Left hindlimb (tissue), 1 donor: Measurements from ENCODE around the gene LIX1.
"Not testable (repeated sequence)": the region's sequence is repeated elsewhere in the genome, so short reads cannot be mapped to it uniquely, and the experiment has no call there.

Experiments used
- DNase-seq: peaks from one replicate; pipeline ENCODE4 v3.0.0-alpha.2; 2018

Gene LIX1

DNA sequence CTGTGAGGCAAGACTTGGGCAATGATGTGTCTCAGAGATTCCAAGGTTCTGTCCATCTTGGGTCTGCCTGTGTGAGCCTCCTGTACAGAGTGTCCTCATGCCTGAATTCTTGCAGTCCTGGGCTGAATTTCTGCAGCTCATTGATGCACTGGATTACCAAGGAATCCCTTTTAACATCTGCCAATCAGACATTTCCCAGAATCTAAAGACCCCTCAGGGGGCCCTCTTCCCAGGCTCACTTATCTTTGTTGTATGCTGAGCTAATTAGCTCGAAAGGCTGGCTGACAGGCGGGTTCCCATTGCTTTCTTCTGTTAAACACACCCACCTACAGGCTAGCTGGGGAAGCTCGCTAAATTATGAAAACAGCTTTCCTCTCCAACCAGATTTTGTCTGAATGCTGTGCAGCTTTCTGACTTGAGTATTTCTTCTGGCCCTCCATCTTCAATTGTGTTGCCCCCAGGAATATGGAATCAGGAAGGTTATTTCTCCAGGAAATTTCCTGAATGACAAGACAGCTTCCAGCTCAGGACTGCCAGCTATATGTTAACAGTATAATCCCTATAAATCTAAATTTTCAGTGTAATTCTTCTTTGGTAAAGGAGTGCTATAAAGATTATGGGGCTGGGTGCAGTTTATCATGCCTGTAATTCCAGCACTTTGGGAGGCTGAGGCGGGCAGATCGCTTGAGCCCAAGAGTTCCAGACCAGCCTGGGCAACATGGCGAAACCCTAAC is at the start of gene LIX1:
TSS of gene LIX1 (minus strand) at position 91 of the 734 bp plus-strand sequence. CDS start at position 56, 35 bp downstream.
- DNase-seq, result peak; percentile 68

DNA sequence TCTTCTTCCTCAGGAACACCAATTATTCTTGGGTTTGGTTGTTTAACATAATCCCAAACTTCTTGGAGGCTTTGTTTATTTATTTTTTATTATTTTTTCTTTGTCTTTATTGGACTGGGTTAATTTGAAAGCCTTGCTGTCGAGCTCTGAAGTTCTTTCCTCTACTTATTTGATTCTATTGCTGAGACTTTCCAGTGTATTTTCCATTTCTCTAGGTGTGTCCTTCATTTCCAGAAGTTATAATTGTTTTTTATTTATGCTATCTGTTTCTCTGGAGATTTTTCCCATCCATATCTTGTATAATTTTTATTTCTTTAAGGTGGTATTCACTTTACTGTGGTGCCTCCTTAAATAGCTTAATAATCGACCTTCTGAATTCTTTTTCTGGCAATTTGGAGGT is 49.5 kb upstream of the LIX1 start:
- no peak for DNase-seq

DNA sequence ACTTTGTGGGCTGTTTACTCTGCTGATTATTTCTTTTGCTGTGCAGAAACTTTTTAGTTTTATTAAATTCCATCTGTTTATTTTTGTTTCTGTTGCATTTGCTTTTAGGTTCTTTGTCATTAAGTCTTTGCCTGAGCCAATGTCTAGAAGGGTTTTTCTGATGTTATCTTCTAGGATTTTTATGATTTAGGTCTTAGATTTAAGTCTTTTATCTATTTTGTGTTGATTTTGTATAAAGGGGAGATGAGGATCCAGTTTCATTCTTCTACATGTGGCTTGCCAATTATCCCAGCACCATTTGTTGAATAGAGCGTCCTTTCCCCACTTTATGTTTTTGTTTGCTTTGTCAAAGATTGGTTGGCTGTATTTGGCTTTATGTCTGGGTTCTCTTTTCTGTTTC is 47.1 kb upstream of the LIX1 start:
- not testable (repeated sequence) for DNase-seq

DNA sequence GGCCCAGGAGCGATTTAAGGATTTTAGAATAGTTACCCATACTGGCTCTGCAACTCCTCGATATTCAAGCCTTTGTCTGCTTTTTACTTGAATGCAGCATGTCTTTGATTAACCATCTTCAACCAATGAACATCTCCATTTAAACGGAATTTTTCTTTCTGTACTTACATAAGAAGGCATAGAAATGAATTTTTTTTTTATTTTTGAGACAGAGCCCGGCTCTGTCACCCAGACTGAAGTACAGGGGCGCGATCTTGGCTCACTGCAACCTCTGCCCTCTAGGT is 41.5 kb upstream of the LIX1 start:
- no peak for DNase-seq

DNA sequence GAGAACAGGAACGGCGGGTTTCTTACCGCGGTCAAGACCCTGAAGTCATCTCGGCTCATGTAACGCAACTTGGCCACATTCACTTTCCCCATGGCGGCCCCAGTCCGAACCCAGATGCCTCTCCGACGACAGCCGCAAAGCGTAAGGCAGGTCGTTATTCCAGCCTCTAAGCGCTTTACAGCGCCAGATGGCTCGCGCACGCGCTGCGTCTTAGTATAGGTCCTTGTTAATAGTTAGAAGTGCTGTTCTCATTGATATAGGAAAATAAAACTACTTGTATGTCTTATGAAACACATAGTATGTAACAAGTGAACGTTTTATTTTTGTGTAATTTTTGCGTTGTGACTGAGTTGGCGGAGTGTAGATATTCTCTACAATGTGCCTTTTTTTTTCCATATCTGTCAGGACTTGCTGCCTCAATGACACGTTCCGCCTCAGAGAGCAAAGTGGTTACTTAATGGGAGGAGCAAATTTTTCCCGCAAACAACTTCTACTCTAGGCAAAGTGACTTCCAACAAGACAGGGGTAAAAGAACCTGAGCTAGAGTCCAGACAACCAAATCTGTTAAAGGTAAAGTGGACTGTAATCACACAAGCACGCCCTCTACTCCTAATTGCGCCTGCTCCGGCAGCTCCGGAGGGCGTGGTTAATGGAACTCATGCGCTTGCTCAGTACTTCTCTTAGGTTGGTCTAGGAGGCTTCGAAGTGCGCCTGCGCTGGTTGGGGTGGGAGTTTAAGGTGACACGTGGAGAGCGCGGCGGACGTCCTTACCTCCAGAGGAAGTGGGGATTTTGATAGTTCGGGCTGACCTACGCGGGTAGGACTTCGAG is 40.9 kb upstream of the LIX1 start, which contains the start of gene RIOK2:
TSS of gene RIOK2 (minus strand) at position 148 of the 830 bp plus-strand sequence. CDS start at position 92, 56 bp downstream.
- DNase-seq, result peak; percentile 95

DNA sequence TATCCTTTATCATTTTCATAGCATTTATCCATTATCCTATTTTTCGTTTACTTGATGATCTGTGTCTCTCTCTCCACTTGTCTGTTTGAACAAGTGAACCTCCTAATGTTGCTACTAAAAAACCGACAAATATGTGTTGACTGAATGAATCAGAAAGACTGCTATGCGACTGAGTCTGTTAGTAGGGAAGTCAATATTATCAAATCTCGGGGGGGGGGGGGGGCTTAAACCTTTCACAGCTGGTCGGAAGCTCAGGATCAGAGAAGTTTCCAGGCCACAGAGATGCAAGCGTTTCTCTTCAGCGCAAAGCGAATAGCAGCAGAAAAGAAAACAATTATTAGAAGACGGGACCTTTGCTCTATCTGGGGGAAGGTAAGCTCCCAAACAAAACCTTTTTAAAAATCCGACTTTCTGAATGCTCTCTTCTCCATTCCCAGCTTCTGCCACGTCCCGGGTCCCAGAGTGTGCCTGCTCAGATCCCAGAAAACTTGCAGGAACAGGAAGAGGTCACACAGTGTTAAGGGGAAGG is 40.2 kb upstream of the LIX1 start:
- no peak for DNase-seq

DNA sequence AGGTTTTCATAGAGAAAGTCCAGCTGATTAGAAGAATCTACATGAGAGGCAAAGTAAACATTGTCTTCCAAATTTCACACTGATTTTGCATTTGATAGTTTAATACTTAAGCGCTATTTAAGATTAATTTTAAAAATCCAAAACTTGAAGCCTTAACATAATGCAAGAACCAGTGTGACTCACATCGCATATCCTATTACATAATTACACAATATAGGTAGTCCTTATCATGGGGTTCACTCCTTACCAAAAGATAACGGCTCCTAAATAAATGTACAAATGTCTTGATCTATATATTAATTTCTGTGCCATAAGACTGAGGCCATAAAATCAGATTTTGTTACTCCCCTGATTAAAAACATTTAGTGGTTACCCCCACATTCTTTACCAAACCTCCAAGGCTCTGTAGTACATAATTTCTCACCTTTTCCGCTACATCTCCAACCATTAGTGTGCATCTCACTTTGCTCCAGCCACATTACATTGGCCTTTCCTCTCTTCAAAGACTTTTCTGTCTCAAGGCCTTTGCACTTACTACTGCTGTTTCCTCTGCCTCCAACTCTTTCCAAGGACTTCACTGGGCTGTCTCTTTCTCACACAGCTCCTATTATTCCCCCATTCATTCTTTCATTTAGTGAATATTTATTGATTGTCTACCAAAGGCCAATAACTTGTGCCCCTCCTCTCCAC is 39.6 kb upstream of the LIX1 start:
- no peak for DNase-seq

DNA sequence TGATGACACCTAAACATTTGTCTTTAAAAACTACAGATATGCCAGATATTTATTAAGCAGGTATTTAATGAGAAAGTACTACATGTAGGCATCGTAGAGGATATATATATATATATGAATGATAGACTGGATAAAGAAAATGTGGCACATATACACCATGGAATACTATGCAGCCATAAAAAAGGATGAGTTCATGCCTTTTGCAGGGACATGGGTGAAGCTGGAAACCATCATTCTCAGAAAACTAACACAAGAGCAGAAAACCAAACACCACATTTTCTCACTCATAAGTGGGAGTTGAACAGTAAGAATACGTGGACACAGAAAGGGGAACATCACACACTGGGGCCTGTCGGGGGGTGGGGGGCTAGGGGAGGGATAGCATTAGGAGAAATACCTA is 37.0 kb upstream of the LIX1 start:
- not testable (repeated sequence) for DNase-seq

DNA sequence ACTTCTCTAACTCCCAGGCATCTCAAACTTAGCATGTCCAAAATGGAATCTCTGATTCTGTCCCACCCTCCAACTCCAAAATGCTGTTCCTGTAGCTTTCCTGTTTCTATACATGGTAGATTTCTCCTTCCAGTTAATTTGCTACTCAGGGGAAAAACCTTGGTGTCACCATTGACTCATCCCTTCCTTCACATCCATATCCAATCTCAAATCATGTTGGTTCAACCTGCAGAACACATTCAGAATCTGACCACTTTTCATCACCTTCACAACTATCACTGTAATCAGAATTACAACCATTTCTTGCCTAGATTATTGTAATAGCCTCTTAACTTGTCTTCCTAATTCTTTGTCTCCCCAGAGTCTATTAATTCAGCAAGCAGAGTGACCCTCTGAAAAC is 29.8 kb upstream of the LIX1 start:
- DNase-seq, result no peak

DNA sequence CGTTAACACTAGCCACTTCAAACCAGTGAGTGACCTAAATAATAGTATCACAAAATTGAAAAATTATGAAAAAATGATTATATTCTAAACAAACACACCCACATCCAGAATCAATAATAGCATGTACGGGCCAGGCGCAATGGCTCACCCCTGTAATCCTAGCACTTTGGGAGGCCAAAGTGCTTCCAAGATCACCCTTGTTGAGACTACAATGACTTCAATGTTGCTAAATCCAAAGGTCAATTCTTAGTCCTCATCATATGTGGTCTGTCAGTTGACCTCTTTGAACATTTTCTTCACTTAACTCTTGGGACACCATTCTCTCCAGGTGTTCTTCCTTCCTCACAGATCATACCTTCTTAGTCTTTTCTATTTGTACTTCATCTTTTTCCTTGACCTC is 29.3 kb upstream of the LIX1 start:
- DNase-seq, result no peak

DNA sequence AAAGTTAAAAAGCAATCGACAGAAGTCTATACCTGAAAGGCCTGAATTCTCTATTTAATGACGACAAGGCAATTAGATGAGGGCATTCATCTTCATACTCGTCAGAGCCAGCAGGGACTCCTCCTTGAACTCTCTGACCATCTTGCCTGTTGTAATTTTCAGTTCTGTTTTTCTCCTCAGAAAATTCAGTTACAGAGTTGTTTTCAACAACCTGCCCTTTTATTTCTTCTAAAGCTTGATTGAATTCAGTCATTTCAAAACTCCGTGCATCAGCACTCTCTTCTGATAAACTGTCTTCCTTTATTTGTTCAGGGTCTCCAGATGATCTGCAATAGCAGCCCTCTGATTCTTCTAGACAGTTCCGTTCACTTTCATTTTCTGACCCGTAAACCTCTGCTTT is 25.0 kb upstream of the LIX1 start:
- no peak for DNase-seq

DNA sequence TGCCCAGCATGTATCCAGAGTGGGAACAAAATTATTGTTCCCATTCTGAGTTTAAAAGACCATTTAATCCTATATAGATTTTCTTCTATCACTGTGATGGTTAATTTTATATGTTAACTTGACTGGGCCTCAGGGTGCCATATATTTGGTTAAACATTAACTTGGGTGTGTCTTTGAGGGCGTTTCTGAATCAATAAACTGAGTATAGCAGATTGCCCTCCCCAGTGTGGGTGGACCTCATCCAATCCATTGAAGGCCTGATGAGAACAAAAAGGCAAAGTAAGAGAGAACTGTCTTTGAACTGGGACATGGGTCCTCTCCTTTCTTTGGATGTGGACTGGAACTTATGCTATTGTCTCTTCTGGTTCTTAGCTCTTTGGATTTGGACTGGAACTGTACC is 23.3 kb upstream of the LIX1 start:
- DNase-seq, result no peak

DNA sequence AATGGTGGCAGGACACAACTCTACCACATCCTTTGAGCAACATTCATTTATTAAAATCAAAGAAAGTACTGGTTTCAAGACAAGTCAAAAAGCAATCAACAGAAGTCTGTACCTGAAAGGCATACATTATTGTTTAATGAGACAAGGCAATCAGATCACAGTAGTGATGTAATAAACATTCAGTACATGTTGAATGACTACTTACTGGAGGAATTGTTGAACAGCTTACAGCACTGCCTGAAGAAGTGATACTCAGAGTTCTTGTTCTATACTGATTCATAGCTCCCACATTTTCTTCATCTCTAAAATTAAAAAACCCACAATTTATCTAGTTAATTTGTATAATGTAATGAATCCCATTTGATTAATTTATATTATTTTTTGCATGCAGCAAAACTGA is 22.4 kb upstream of the LIX1 start:
- no peak for DNase-seq

DNA sequence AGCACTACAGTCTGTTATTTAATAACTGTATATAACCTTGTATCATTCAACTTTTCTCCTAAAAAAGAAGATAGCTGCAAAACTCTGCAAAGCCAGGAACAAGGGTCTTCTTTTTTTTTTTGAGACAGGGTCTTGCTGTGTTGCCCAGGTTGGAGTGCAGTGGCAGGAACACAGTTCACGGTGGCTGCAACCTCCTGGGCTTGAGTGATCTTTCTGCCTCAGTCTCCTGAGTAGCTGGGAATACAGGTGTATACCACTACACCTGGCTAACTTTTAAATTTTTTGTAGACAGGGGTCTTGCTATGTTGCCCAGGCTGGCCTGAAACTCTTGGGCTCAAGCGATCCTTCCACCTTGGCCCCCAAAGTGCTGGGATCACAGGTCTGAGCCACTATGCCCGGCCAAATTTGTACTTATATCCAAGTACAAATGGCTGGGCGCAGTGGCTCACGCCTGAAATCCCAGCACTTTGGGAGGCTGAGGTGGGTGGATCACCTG is 21.4 kb upstream of the LIX1 start:
- DNase-seq, result no peak

DNA sequence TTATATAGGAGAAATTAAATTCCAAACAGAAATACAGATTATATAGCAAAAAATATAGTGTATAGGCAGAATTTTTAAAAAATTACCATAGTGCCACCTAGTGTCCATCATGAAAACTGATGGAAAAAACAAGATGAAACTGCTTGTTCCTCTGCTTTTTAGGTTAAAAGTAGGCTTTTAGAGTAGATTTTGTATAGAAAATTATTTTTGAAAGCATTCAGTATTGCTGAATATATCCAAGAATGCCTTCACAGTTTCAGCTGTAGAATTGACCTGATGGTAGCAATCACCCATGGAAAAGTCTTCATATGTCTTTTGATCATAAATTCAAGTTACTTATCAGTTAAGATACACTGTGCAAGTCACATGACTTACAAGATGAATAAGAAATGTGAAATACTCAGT is 21.0 kb upstream of the LIX1 start:
- no peak for DNase-seq

DNA sequence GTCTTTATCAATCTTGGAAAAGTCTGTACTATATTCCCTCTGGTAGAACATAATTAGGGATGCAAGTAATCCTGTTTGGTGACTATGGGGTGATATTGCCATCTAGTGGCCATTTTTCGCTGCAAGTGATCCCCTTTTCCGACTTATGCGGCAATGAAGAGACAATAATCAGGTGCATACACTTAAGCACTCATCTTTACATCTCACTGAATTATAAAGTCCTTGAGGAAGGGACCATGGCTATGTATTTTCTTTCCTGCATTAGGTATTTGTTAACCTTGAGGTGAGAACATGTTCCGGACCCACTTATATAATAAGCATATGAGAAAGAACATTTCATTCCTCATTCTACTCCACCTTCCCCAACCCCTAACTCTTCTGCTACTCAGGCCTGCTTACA is 19.6 kb upstream of the LIX1 start:
- peak; percentile 63 for DNase-seq

DNA sequence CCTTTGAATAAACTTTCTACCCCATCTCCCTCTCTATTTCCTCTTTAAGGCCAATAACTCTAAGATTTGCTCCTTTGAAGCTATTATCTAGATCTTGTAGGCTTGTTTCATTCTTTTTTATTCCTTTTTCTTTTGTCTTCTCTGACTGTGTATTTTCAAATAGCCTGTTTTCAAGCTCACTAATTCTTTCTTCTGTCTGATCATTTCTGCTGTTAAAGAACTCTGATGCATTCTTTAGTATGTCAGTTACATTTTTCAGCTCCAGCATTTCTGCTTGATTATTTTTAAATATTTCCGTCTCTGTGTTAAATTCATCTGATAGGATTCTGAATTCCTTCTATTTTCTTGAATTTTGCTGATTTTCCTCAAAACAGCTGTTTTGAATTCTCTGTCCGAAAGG is 15.3 kb upstream of the LIX1 start:
- no peak for DNase-seq

DNA sequence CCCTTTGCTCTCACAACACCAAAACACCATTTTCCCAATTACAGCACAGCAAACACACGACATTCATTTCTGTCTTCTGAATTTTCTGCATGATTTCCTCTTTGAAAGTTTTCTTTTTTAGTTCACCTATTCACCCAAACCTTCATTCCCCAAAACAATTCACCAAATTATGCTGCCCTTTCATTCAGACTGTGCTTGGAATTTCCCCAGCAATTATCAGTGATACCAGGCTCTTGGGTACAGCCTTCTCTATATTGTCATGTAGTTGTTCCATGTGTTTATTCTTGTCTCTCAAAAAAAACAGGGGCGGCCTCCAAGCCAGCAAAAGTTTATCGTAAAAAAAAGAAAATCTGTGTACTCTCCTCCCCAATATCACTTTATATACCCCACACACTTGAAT is 9.0 kb upstream of the LIX1 start:
- no peak for DNase-seq

DNA sequence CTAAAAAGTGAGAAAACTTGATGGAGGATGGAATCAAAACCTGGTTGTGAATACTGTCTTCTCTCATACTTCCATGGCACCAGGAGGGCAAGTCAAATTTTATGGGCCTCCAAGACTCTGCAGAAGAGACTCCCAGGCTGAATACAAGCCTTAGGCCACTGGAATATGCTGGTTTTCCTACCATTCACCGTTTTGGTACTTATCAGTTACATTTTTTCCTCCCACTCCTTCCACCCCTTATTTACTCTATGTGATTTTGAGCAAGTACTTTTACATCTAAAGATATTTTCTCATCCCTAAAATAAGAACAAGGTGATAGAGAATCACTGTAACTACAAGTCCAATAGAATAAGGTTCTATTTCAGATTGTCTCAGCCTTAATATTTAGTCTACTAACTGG is 8.0 kb upstream of the LIX1 start:
- no peak for DNase-seq

DNA sequence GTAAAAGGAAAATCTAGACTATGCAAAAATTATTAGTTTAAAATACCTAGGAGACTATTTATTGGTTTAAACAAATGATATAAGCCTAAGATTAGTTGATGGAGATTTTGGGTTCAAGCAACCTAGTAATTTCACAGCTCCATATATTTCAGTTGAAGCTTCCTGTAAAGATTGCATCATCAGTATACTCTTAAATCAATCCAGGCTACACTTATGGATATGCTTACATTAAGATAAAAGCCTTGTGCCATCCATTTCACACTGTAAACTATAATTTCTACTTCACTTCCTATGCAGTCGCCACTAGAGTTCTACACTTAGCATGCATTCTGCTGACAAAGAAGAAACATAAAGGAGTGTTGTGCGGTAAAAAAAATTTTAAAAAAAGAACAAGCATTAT is 7.3 kb upstream of the LIX1 start:
- DNase-seq, result no peak

DNA sequence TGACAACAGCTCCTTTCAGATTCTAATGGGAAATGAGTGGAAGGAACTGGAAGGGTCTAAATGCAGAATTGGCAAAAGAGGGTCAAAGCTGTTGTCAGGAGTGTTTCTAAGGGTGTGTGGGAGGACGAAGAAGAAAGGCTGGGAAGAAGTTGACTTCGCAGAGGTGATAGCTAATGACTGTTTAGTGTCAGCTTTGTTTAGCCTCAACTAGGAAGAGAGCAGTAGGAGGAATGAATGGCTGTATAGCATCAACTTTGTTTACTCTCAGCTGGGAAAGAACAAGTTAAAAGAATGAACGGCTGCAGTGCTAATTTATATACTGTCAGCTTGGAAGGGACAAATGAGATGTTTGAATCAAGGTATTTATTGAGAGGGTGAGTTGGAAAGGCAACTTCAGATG is 5.9 kb upstream of the LIX1 start:
- DNase-seq, result no peak

DNA sequence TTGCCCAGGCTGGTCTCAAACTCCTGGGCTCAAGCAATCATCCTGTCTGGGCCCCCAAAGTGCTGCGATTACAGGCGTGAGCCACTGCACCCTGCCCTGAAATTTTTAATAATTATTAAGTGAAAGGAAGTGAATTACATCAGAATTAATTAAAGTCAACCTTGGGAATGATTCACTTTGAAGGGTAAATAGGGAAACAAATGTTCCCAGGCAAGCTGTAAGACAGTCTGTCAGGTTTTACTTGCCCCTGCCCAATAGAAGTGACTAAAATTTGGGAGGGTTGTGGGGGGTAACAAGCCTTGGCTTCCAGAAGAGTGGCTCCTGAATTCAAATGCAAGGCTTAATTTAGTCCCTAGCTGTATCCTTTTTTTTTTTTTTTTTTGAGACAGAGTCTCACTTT is 1.3 kb upstream of the LIX1 start:
- DNase-seq, result no peak

DNA sequence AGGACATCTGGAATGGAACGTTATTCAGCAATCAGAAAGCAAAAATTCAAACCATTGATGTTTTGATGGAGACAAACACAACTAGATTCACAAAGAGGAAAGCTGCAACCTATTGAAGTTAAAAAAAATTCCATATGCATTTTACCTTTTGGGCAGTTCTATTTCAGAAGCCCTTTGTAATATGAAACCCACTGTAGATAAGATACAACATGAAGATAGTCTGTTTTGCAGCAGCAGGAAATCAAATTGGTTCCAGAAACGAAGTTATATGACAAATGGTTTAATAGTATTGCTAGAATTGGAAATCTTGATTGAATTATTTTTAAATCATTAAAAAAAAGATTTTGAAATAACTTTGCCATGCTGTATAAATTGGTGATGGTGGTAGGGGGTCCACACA is 872 bp downstream of the LIX1 start:
- DNase-seq, result no peak

DNA sequence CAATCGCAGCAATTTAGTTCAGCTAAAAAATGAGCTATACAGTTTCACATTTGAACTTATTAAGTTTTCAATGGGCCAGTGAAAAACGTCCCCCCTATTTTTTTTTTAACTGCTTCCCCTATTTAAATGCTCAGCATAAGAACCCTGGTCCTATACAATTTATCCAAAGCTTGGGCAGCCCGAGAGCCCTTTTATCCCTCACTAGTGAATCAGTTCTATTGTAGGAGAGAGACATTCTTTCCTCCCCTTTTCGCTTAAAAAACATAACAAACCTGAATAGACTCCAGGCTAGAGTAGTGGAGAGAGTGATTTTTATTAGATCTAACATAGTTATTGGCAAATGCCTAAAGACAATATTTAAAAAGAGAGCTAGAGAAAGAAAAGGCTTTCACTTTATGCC is 1.4 kb downstream of the LIX1 start:
- no peak for DNase-seq
